Muscle layer of colon (tissue), 2 donors: ENCODE data around the gene SLC39A2.
"Not testable (repeated sequence)": the region's sequence is repeated elsewhere in the genome, so short reads cannot be mapped to it uniquely, and the experiment has no call there.

ENCODE experiments used
- H3K27ac ChIP-seq: one replicate; pipeline ENCODE4 v1.7.0; 2013; ENCODE audit warnings: low read depth, mild to moderate bottlenecking, low read length, moderate library complexity
- H3K27me3 ChIP-seq, 2 donors: one replicate each; pipeline ENCODE4 v1.7.0; 2013; ENCODE audit warnings: low read length in 2 of 2, mild to moderate bottlenecking in 2 of 2; ENCODE audit not compliant: insufficient read depth in 2 of 2, control insufficient read depth in 1 of 2
- H3K36me3 ChIP-seq: one replicate; pipeline ENCODE4 v1.7.0; 2013; ENCODE audit warnings: mild to moderate bottlenecking, low read length; ENCODE audit not compliant: insufficient read depth
- H3K4me1 ChIP-seq: one replicate; pipeline ENCODE4 v1.7.0; 2013; ENCODE audit warnings: mild to moderate bottlenecking, low read length; ENCODE audit not compliant: insufficient read depth
- H3K4me3 ChIP-seq, 2 donors: one replicate each; pipeline ENCODE4 v1.7.0; 2013; ENCODE audit warnings: low read length in 2 of 2, low read depth in 1 of 2, mild to moderate bottlenecking in 1 of 2, moderate library complexity in 1 of 2
- H3K9ac ChIP-seq: one replicate; pipeline ENCODE4 v1.7.0; 2013; ENCODE audit warnings: low read length
- H3K9me3 ChIP-seq: one replicate; pipeline ENCODE4 v1.7.0; 2013; ENCODE audit warnings: mild to moderate bottlenecking, low read length
- donor health status: abdominal sarcoma.
- donor health status: Adenocarcinoma of cecum.

The SLC39A2 gene

GRCh38 chr14:20998139-20998538 lies 954 bp upstream of the SLC39A2 start:
- Histone ChIP-seq H3K4me3 (no peak overlapping the region), H3K9ac (no peak overlapping the region), H3K27me3 (no peaks in the 10 kb centered on the region), H3K27ac (no peak overlapping the region), H3K4me1 (peaks cover 4% of the 10 kb centered on the region), H3K9me3 (no peaks in the 10 kb centered on the region), H3K36me3 (peaks cover 41% of the 10 kb centered on the region)

DNA sequence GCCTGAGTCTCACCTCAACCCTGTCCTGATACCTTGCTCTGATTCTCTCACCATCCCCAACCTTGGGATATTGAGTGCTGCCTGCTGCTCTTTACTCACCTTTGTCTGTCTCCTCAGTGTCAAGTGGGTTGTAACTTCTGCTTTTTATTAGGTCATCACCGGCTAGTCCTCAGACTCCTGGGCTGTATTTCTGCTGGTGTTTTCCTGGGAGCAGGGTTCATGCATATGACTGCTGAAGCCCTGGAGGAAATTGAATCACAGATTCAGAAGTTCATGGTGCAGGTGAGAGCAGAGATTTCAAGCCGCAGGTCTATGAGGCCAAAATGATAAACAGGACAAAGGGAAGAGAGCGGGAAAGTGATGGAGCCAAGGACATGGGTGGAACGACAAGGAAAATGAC lies 498 bp downstream of the SLC39A2 start:
- peaks cover 4% of the 10 kb centered on the region for H3K4me1 ChIP-seq
- no peak overlapping the region for H3K27ac ChIP-seq
- no peak overlapping the region for H3K4me3 ChIP-seq
- H3K9ac ChIP-seq: no peak overlapping the region
- H3K36me3 ChIP-seq: peaks cover 29% of the 10 kb centered on the region
- no peaks in the 10 kb centered on the region for H3K27me3 ChIP-seq
- no peaks in the 10 kb centered on the region for H3K9me3 ChIP-seq

DNA sequence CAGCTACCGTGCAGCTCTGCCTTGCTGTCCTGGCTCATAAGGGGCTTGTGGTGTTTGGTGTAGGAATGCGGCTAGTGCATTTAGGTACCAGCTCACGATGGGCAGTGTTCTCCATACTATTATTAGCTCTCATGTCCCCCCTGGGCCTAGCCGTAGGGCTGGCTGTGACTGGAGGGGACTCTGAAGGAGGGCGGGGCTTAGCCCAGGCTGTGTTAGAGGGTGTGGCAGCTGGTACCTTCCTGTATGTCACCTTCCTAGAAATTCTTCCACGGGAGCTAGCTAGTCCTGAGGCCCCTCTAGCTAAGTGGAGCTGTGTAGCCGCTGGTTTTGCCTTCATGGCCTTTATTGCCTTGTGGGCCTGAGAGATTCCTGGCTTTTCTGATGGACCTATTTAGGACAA lies 2.1 kb downstream of the SLC39A2 start:
- no peak overlapping the region for H3K27ac ChIP-seq
- peaks cover 13% of the 10 kb centered on the region for H3K36me3 ChIP-seq
- peaks cover 4% of the 10 kb centered on the region for H3K4me1 ChIP-seq
- no peaks in the 10 kb centered on the region for H3K27me3 ChIP-seq
- H3K4me3 ChIP-seq: no peak overlapping the region
- H3K9me3 ChIP-seq: no peaks in the 10 kb centered on the region
- no peak overlapping the region for H3K9ac ChIP-seq

- Histone ChIP-seq H3K4me1 (peaks cover 2% of the 10 kb centered on the region), H3K4me3 (no peak overlapping the region), H3K36me3 (no peaks in the 10 kb centered on the region), H3K27me3 (no peaks in the 10 kb centered on the region), H3K9ac (no peak overlapping the region), H3K27ac (no peak overlapping the region), H3K9me3 (no peaks in the 10 kb centered on the region)
Observed at GRCh38 chr14:21003788-21004346, 4.8 kb downstream of the SLC39A2 start.

DNA sequence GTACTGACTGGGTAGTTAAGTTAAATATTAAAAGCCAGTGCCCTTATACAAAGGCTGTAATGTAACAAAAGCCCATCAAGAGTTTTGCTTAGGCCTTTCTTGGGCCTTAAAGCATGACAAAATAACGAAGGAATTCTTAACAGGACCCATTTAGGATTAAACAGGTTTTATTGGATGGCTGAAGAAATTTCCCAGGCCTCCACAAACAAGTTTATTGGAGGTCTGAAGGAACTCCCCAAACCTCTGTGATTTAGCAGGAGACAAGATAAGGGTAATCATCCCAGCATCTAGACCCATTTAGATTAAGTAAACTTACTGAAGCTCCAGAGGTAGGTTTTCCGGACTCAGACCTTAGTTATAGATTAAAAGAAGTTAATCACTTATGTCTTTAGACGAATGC lies 10.6 kb downstream of the SLC39A2 start:
- not testable (repeated sequence) for H3K9me3 ChIP-seq, H3K27ac ChIP-seq

DNA sequence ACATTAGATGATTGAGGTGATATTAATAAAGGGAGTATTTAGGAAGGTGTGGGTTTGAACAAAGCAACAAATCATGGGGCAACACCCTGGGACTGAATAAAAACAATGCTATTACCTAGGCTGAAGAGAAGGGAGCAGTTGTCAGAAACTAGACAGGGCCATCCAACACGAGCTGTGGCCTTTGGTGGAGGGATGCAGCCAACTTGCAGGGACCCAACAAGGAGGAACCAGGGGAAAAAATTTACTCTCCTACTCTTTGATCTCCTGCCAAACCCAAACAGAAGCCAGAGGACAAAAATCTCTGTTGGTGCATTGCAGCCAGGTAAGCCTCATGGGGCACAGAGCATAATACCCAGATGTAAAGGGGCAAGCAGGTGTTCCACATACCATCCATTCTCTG lies 12.0 kb downstream of the SLC39A2 start:
- Histone ChIP-seq H3K4me1 (peaks cover 4% of the 10 kb centered on the region), H3K9ac (no peak overlapping the region), H3K27me3 (no peaks in the 10 kb centered on the region)

More for the DNA sequence above, 10.6 kb downstream of the SLC39A2 start:
- H3K36me3 ChIP-seq, H3K4me3 ChIP-seq, H3K4me1 ChIP-seq, H3K9ac ChIP-seq, H3K27me3 ChIP-seq: not testable (repeated sequence)

DNA sequence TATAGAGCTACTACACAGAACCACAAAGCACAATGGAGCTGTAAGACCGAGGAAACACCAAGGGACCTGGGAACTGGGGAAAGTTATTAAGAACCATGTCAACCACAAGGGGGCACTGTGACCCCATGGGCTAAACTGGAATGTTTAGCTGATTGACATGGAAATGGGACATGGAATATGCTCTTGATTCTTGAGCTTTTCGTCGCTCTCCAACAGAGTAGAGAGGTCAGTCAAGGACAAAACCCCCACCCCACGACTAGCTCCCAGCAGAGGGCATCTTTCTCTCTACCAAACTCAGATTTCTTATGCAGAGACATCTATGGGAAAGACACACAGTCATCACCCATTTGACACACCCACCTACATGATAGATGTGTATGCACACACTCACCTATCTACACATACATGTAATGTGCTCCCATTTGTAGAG lies 15.7 kb downstream of the SLC39A2 start:
- H3K36me3 ChIP-seq: peaks cover 23% of the 10 kb centered on the region
- H3K4me3 ChIP-seq: no peak overlapping the region
- H3K27ac ChIP-seq: no peak overlapping the region
- no peak overlapping the region for H3K9ac ChIP-seq
- no peaks in the 10 kb centered on the region for H3K27me3 ChIP-seq
- no peaks in the 10 kb centered on the region for H3K9me3 ChIP-seq
- peaks cover 4% of the 10 kb centered on the region for H3K4me1 ChIP-seq

More for the DNA sequence above, 12.0 kb downstream of the SLC39A2 start:
- H3K9me3 ChIP-seq: no peaks in the 10 kb centered on the region
- H3K36me3 ChIP-seq: no peaks in the 10 kb centered on the region
- no peak overlapping the region for H3K4me3 ChIP-seq
- no peak overlapping the region for H3K27ac ChIP-seq

DNA sequence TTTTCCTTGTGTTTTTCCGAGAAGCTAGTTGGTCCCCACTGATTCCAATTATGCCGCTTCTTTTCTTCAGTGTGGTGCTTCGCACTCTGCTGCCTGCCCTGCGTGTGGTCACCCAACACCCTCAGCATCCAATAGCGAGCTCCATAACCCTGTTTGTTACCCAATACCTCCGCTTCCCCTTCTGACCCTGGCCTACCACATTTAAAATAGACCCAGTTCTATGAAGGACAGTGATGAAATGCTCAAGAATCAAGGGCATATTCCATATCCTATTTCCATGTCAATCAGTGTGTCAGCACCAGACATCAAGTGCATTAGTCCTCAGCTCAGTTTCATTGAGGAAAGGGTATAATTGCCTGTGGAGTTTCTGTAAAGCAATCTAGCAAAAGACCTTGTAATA lies 16.2 kb downstream of the SLC39A2 start:
- Histone ChIP-seq H3K9ac (no peak overlapping the region), H3K27ac (no peak overlapping the region), H3K4me3 (no peak overlapping the region), H3K36me3 (peaks cover 25% of the 10 kb centered on the region), H3K4me1 (peaks cover 4% of the 10 kb centered on the region), H3K27me3 (no peaks in the 10 kb centered on the region), H3K9me3 (no peaks in the 10 kb centered on the region)

DNA sequence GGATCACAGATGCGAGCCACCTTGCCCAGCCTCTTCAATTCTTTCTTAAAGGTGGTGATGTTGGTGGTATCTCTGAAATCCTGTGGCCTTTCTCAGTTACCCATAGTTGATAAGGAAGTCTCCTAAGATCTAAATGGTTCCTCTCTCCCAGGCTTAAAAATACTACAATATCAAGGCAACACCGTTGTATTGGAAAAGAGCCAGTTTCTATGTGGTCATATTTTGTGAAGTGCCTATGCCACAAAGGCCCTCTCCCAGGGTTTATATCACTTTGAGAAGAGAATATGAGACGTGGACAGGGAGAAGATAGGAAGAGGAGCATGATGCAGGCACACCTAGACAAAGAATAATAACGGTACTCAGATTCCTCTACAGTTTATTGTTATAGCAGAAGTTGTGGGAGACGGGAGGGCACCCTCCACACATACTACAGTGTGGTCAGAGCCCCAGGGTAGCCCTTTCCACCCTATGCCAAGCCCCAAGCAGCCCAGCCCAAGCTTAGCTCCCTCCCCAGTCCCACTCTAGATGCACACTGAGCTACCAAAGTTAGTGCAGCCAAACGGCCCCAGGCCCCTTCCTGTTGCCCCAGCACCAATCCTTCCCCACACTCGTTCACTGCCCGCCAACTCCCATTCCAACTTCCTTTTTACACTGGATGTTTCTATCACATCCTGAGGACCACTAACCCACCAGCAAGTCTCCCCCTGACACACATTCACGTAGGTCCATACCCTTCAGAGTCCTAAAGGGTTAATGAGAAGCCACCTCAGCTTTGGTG lies 17.5 kb downstream of the SLC39A2 start:
- Histone ChIP-seq H3K27me3 (no peaks in the 10 kb centered on the region), H3K9ac (no peak overlapping the region), H3K27ac (no peak overlapping the region), H3K4me3 (no peak overlapping the region), H3K4me1 (peaks cover 4% of the 10 kb centered on the region), H3K36me3 (peaks cover 38% of the 10 kb centered on the region), H3K9me3 (no peaks in the 10 kb centered on the region)

- Histone ChIP-seq H3K27me3 (no peaks in the 10 kb centered on the region), H3K27ac (no peak overlapping the region), H3K4me1 (peaks cover 6% of the 10 kb centered on the region), H3K9ac (no peak overlapping the region), H3K36me3 (peaks cover 45% of the 10 kb centered on the region), H3K4me3 (no peak overlapping the region), H3K9me3 (no peaks in the 10 kb centered on the region)
Observed at GRCh38 chr14:21017528-21018245, 18.6 kb downstream of the SLC39A2 start.

- H3K27ac ChIP-seq: no peak overlapping the region
- H3K27me3 ChIP-seq: no peaks in the 10 kb centered on the region
- peaks cover 12% of the 10 kb centered on the region for H3K4me1 ChIP-seq
- H3K4me3 ChIP-seq: no peak overlapping the region
- H3K9ac ChIP-seq: no peak overlapping the region
- H3K9me3 ChIP-seq: no peaks in the 10 kb centered on the region
- peaks cover 45% of the 10 kb centered on the region for H3K36me3 ChIP-seq
Observed at GRCh38 chr14:21018286-21018685, 19.2 kb downstream of the SLC39A2 start.
